ENCODE data around the gene NADK2. TPM values are rescaled to one million over a fixed set of nuclear protein-coding genes. Genes with fewer than 3 reads are reported as not detected.

NADK2 gene
- total and polyA plus RNA-seq, 9 of the 15 experiments (the other 6 are each of a cell fraction or from before 2014, with no cell fraction given): 10.6 to 41.0 (median 24.0) TPM

GRCh38 chr5:36227046-36227445 is 14.7 kb downstream of the NADK2 start (continued):
- TF ChIP-seq, protein P1, sequence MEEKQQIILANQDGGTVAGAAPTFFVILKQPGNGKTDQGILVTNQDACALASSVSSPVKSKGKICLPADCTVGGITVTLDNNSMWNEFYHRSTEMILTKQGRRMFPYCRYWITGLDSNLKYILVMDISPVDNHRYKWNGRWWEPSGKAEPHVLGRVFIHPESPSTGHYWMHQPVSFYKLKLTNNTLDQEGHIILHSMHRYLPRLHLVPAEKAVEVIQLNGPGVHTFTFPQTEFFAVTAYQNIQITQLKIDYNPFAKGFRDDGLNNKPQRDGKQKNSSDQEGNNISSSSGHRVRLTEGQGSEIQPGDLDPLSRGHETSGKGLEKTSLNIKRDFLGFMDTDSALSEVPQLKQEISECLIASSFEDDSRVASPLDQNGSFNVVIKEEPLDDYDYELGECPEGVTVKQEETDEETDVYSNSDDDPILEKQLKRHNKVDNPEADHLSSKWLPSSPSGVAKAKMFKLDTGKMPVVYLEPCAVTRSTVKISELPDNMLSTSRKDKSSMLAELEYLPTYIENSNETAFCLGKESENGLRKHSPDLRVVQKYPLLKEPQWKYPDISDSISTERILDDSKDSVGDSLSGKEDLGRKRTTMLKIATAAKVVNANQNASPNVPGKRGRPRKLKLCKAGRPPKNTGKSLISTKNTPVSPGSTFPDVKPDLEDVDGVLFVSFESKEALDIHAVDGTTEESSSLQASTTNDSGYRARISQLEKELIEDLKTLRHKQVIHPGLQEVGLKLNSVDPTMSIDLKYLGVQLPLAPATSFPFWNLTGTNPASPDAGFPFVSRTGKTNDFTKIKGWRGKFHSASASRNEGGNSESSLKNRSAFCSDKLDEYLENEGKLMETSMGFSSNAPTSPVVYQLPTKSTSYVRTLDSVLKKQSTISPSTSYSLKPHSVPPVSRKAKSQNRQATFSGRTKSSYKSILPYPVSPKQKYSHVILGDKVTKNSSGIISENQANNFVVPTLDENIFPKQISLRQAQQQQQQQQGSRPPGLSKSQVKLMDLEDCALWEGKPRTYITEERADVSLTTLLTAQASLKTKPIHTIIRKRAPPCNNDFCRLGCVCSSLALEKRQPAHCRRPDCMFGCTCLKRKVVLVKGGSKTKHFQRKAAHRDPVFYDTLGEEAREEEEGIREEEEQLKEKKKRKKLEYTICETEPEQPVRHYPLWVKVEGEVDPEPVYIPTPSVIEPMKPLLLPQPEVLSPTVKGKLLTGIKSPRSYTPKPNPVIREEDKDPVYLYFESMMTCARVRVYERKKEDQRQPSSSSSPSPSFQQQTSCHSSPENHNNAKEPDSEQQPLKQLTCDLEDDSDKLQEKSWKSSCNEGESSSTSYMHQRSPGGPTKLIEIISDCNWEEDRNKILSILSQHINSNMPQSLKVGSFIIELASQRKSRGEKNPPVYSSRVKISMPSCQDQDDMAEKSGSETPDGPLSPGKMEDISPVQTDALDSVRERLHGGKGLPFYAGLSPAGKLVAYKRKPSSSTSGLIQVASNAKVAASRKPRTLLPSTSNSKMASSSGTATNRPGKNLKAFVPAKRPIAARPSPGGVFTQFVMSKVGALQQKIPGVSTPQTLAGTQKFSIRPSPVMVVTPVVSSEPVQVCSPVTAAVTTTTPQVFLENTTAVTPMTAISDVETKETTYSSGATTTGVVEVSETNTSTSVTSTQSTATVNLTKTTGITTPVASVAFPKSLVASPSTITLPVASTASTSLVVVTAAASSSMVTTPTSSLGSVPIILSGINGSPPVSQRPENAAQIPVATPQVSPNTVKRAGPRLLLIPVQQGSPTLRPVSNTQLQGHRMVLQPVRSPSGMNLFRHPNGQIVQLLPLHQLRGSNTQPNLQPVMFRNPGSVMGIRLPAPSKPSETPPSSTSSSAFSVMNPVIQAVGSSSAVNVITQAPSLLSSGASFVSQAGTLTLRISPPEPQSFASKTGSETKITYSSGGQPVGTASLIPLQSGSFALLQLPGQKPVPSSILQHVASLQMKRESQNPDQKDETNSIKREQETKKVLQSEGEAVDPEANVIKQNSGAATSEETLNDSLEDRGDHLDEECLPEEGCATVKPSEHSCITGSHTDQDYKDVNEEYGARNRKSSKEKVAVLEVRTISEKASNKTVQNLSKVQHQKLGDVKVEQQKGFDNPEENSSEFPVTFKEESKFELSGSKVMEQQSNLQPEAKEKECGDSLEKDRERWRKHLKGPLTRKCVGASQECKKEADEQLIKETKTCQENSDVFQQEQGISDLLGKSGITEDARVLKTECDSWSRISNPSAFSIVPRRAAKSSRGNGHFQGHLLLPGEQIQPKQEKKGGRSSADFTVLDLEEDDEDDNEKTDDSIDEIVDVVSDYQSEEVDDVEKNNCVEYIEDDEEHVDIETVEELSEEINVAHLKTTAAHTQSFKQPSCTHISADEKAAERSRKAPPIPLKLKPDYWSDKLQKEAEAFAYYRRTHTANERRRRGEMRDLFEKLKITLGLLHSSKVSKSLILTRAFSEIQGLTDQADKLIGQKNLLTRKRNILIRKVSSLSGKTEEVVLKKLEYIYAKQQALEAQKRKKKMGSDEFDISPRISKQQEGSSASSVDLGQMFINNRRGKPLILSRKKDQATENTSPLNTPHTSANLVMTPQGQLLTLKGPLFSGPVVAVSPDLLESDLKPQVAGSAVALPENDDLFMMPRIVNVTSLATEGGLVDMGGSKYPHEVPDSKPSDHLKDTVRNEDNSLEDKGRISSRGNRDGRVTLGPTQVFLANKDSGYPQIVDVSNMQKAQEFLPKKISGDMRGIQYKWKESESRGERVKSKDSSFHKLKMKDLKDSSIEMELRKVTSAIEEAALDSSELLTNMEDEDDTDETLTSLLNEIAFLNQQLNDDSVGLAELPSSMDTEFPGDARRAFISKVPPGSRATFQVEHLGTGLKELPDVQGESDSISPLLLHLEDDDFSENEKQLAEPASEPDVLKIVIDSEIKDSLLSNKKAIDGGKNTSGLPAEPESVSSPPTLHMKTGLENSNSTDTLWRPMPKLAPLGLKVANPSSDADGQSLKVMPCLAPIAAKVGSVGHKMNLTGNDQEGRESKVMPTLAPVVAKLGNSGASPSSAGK (IDR thresholded peaks at IDR 0.05): no peak
- TF ChIP-seq SMARCB1 (IDR thresholded peaks at IDR 0.05; ENCODE audit: insufficient read length, low read depth): no peak
- no peak for TF ChIP-seq ZNF668 (CRISPR knock-in tag; IDR thresholded peaks at IDR 0.05)
- TF ChIP-seq, protein P2, sequence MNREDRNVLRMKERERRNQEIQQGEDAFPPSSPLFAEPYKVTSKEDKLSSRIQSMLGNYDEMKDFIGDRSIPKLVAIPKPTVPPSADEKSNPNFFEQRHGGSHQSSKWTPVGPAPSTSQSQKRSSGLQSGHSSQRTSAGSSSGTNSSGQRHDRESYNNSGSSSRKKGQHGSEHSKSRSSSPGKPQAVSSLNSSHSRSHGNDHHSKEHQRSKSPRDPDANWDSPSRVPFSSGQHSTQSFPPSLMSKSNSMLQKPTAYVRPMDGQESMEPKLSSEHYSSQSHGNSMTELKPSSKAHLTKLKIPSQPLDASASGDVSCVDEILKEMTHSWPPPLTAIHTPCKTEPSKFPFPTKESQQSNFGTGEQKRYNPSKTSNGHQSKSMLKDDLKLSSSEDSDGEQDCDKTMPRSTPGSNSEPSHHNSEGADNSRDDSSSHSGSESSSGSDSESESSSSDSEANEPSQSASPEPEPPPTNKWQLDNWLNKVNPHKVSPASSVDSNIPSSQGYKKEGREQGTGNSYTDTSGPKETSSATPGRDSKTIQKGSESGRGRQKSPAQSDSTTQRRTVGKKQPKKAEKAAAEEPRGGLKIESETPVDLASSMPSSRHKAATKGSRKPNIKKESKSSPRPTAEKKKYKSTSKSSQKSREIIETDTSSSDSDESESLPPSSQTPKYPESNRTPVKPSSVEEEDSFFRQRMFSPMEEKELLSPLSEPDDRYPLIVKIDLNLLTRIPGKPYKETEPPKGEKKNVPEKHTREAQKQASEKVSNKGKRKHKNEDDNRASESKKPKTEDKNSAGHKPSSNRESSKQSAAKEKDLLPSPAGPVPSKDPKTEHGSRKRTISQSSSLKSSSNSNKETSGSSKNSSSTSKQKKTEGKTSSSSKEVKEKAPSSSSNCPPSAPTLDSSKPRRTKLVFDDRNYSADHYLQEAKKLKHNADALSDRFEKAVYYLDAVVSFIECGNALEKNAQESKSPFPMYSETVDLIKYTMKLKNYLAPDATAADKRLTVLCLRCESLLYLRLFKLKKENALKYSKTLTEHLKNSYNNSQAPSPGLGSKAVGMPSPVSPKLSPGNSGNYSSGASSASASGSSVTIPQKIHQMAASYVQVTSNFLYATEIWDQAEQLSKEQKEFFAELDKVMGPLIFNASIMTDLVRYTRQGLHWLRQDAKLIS (CRISPR knock-in tag; IDR thresholded peaks at IDR 0.05): no peak
- no peak for TF ChIP-seq ZNF445 (CRISPR knock-in tag; IDR thresholded peaks at IDR 0.05; ENCODE audit: low read depth)
- no peak for TF ChIP-seq SUPT5H (IDR thresholded peaks at IDR 0.05)
- TF ChIP-seq, protein P3, sequence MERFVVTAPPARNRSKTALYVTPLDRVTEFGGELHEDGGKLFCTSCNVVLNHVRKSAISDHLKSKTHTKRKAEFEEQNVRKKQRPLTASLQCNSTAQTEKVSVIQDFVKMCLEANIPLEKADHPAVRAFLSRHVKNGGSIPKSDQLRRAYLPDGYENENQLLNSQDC (CRISPR knock-in tag; IDR thresholded peaks at IDR 0.05): no peak

All from K562 (cell line).